Psoas muscle (tissue), 8 donors: ENCODE results near the gene FKBP11. TPM values are rescaled to one million over a fixed set of nuclear protein-coding genes. Genes with fewer than 3 reads are reported as not detected.

Source experiments
- ATAC-seq, 4 donors: fragments of 200-7000 bp; cut with Tn5 transposase; one replicate each; pipeline ENCODE4 v1.9.1; 2020; ENCODE audit warnings: moderate library complexity in 3 of 4, mild to moderate bottlenecking in 2 of 4
- DNase-seq, 2 donors: peaks; one replicate each; pipeline ENCODE4 v3.0.0-alpha.2; 2020
- H3K27ac ChIP-seq: fragments of 200-600 bp; one replicate; pipeline ENCODE4 v1.8.0; 2022
- H3K27me3 ChIP-seq, 3 donors: fragments of 200-600 bp in 1 of 3; one replicate each; pipeline versions ENCODE4 v1.6.1 to v1.8.0; 2013 to 2022; ENCODE audit warnings: low read length in 2 of 3, mild to moderate bottlenecking in 2 of 3, moderate library complexity in 1 of 3; ENCODE audit not compliant: insufficient read depth in 3 of 3
- H3K36me3 ChIP-seq, 2 donors: fragments of 200-600 bp in 1 of 2; one replicate each; pipeline versions ENCODE4 v1.6.1 to v1.8.0; 2013 to 2022; ENCODE audit warnings: low read depth in 1 of 2, mild to moderate bottlenecking in 1 of 2, moderate library complexity in 1 of 2; ENCODE audit not compliant: insufficient read depth in 1 of 2
- H3K4me1 ChIP-seq: fragments of 200-600 bp; one replicate; pipeline ENCODE4 v1.8.0; 2022
- H3K4me3 ChIP-seq: fragments of 200-600 bp; one replicate; pipeline ENCODE4 v1.8.0; 2022; ENCODE audit warnings: mild to moderate bottlenecking
- H3K9me3 ChIP-seq: fragments of 200-600 bp; one replicate; pipeline ENCODE4 v1.8.0; 2022
- CTCF ChIP-seq: fragments of 200-600 bp; IDR thresholded peaks from one replicate; pipeline ENCODE4 v1.8.0; 2022; ENCODE audit warnings: antibody characterized with exemption
- WGBS, 3 donors: extraction: QIAGEN DNeasy Blood & Tissue Kit; methylation state at CpG; one replicate each; pipeline versions ENCODE4 v1.1.6 to v1.1.7; 2013; 5-methylcytosine and 5-hydroxymethylcytosine counted together
- intact Hi-C, 2 donors: fragments of 100-400 bp; cut with DNase I; formaldehyde crosslinking; loops; one replicate each; pipeline versions ENCODE4 v1.11.0 to v1.14.2; 2022
- polyA plus RNA-seq, 3 donors: library from polyadenylated mRNA; stranded (reverse); fragments of 200-250 nt; gene quantifications; one replicate each; pipeline ENCODE4 v1.2.3, GENCODE V29; 2013
- total RNA-seq, 4 donors: library from RNA; stranded (reverse); fragmentation: NEBNext Ultra II Directional in 2 of 4; extraction: Animal tissue kit (Norgen Biotek cat#: 25700) in 2 of 4; gene quantifications; one replicate each; pipeline versions ENCODE4 v1.2.1 to v1.2.4, GENCODE V29; 2021 to 2023
- donor health status: healthy with polysubstance abuse.
- donor health status: DM: no; HTN: no; CAD: no; lungs with moderate emphysema.
- donor health status: Bipolar disorder and iron deficiency.
- donor health status: healthy.
- donor health status: DM: yes; HTN: yes; CAD: no.
- donor health status: DM: no; HTN: no; CAD: no.
- donor health status: DM: no; HTN: no; CAD: no.
- donor health status: DM: yes; HTN: yes; CAD: no.

Gene FKBP11
- total and polyA plus RNA-seq, 7 donors, result 1.6 to 7.8 (median 2.6) TPM

- DNase-seq (no peak), ATAC-seq (no peak)
- H3K27ac ChIP-seq, result no peak overlapping the region
- no peaks in the 10 kb centered on the region for H3K9me3 ChIP-seq
- H3K4me3 ChIP-seq, result no peak overlapping the region
- intact Hi-C loops, result no loop called here
- 46 to 55% (median 48%) methylated on average over 1 of the region's 1 CpG for WGBS, 3 donors
- no peak for TF ChIP-seq CTCF
- peaks cover 0 to 22% (median 4%) of the 10 kb centered on the region in 3 donors for H3K27me3 ChIP-seq
- no peaks in the 10 kb centered on the region for H3K4me1 ChIP-seq
- no peaks in the 10 kb centered on the region for H3K36me3 ChIP-seq
Measured at GRCh38 chr12:48894271-48894670, 31.0 kb downstream of the FKBP11 start.

DNA sequence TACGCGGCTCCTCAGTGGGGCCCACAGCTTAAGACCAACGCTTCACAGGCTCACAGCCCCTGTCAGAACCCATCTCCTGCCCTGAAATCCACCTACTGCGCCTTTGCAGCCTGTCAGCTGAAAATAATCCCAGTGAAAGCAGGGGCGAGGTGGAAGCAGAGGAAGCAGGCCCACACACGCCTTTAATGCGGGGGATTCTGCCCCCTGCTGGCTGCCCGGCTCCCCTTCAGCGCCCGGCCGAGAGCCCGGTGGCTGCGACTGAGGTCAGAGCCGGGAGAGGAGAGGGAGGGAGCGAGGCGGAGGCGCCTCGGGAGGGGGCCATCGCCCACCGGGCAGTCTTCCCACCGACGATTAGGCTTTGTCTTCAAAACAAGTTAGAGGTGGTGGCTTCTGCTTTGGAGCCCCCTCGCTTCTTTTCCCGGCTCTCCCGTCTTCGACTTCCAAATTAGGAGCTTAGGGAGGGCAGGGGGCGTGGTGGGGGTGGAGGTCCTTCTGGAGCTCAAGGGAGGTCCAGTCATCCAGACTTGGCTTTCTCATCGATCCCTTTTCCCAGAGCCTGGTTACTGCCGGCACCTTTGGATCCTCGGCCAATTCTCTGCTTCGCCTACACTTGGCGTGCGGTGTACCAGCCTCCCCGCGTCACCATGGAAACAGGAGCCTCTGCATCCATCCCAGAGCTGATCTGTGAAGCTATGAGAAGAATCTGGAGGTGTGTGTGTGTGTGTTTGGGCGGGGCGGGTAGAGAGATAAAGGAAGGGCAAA lies 34.5 kb downstream of the FKBP11 start:
- TF ChIP-seq CTCF, result peak; percentile 86
- H3K4me3 ChIP-seq, result peak overlapping the region; percentile 43
- ATAC-seq (peak; percentile 90 to 100 (median 97)), DNase-seq (peak; percentile 75 to 86)
- peaks cover 0 to 22% (median 4%) of the 10 kb centered on the region in 3 donors for H3K27me3 ChIP-seq
- H3K27ac ChIP-seq, result no peak overlapping the region
- H3K4me1 ChIP-seq, result no peaks in the 10 kb centered on the region
- H3K36me3 ChIP-seq, result no peaks in the 10 kb centered on the region
- intact Hi-C loops, result loop anchor here (1.0 kb wide), 1 partner anchor 38 kb away; no protein-coding TSS in a partner anchor
- no peaks in the 10 kb centered on the region for H3K9me3 ChIP-seq
- 6 to 7% (median 6%) methylated on average over 36 to 37 of the region's 37 CpGs for WGBS, 3 donors

GRCh38 chr12:48889679-48890078 lies 35.6 kb downstream of the FKBP11 start:
- DNase-seq, result no peak
- Histone ChIP-seq H3K27me3 (peaks cover 0 to 22% (median 4%) of the 10 kb centered on the region in 3 donors), H3K9me3 (no peaks in the 10 kb centered on the region), H3K36me3 (no peaks in the 10 kb centered on the region), H3K4me1 (no peaks in the 10 kb centered on the region), H3K4me3 (no peak overlapping the region), H3K27ac (no peak overlapping the region)
- intact Hi-C loops, result loop anchor here (1.0 kb wide), 1 partner anchor 36 kb away; no protein-coding TSS in a partner anchor
- TF ChIP-seq CTCF, result no peak
- no peak for ATAC-seq
- 83 to 86% (median 86%) methylated on average over 3 of the region's 3 CpGs for WGBS, 3 donors

DNA sequence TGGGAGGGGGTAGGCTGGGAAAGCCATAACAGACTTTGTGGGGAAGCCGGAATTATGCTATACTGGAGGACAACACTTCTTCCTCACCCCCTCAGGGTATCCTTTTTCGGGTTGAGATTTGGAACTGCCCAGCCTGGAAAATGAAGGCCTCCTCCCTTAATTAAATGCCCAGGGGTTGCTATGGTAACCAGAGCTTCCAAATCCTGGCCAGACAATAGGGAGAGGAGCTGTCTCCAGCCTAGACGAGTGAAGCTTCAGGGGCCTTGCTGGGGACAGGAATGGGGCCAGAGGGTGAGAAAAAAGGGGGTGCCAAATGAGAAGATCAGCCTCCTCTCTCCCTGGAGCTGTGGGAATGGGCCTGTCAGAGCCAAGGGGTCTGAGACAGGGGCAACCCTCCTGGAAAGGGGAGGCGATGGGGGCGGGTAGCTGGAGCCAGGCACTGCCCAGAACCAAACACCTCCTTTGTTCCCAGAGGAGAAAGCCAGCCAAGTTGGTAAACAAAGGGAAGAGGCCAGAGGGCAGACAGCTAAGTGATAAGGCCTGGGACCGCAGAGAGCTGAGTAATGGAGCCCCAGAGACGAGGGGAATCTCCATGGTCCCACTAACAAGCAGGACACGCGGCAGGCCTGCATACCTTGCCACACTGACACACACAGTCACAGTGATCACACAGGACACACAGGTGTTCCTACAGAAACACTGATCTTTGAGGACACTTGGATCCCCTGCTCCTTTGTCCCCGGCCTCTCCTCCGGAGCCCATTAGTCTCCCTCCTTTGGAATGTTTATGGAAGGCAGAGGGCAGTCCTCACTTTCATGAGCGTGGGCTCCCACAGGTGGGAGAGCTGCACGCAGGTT lies 41.8 kb downstream of the FKBP11 start:
- Histone ChIP-seq H3K27ac (no peak overlapping the region), H3K4me1 (no peaks in the 10 kb centered on the region), H3K36me3 (no peaks in the 10 kb centered on the region), H3K4me3 (no peak overlapping the region), H3K9me3 (no peaks in the 10 kb centered on the region), H3K27me3 (peaks cover 0 to 10% (median 0%) of the 10 kb centered on the region in 3 donors)
- ATAC-seq, result no peak
- intact Hi-C loops, result no loop called here
- DNase-seq, result no peak
- WGBS, 3 donors, result 71 to 76% (median 75%) methylated on average over 13 of the region's 13 CpGs
- TF ChIP-seq CTCF, result no peak
